GM19395 (cell line): Measurements from ENCODE around the gene IQCN.

ENCODE experiments used
- ATAC-seq: cut with Tn5 transposase; IDR thresholded peaks from one replicate; pipeline ENCODE4 v1.9.1; 2021; ENCODE audit warnings: mild to moderate bottlenecking, moderate library complexity; ENCODE audit not compliant: unreplicated experiment

IQCN gene

DNA sequence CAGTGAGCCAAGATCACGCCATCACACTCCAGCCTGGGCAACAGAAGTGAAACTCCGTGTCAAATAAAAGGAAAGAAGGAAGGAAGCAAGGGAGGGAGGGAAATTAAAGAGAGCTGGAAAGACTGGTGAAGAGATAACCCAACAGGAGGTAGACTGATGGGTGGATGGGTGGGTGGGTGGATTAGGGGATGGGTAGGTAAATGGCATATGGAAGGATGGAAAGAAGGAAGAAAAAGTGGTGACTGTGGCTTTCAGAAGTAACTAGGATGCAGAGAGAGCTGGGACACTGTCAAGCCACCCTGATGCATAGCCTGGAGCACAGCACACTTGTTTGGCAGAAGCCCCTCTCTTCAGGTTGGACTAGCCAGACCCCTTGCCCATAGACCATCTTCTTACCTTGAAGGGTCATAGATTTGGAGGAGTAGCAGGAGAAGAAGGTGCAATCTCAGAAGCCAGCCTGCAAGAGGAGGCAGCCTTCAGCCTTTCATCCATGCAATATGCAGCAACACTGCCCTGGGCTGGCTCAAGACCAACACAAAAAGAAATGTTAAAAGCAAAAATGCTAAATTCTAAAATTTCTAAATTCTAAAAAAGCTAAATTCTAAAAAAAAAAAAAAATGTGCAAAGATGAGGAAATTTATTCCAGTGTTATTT, 5.1 kb downstream of the IQCN start:
- ATAC-seq, result no peak

DNA sequence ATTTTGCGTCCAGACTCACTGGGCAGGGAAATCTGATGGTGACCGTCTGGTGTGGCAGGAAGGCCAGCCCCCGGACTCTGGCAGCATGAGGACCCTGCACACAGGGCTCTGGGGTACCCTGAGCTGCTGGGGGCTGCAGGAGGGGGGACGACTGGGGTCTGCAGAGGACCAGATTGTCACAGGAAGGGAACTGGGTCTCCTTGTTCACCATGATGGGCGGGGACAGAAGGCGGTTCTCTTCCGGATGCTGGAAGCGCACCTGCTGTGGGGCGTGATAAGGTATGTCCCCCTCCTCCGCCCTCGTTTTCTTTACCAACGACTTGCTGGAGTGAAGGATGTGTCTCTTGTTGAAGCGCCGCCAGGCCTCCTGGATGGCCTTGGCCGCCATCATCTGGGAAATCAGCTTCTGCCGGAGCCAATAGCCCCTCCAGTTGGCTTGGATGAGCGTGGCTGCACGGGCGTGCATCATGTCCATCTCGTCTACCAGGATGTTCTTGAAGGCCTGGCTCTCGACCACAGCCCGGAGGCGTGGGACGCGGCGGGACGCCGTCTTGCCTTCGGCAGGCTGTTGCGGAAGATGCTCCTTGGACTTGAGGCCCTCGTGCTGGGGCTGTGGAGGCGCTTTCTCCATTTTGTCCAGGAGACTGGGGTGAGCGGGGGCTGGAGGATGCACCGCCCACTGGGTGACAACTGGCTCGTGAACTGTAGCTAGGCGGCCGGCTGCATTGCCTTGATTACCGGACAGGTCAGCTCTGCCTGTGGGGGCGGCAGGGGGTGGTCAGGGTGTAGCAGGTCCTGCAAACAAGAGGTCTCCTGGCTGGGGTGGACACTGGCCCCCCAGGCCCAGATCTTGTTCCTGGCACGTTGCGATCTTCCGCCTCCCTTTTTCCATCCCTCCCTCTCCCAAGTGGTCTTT, 7.2 kb downstream of the IQCN start:
- ATAC-seq, result no peak

DNA sequence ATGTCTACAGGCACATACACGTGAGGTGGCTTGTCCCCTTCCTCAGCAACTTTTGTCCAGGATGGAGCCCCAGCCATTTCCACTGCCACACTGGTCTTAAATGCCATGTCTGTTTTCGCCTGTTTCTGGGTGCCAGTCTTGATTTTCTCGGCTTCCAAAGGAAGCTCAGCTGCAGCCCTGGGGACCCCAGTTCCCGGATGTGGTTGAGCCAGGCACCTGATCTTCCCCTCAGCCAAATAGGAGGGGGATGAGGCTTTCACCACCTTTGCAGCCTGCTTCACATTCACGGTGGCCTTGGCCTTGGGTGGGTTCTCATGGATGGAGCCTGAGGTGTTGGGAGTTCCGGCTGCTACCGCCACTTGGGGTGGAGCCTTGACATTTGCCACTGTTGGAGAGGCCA, 8.7 kb downstream of the IQCN start:
- no peak for ATAC-seq

DNA sequence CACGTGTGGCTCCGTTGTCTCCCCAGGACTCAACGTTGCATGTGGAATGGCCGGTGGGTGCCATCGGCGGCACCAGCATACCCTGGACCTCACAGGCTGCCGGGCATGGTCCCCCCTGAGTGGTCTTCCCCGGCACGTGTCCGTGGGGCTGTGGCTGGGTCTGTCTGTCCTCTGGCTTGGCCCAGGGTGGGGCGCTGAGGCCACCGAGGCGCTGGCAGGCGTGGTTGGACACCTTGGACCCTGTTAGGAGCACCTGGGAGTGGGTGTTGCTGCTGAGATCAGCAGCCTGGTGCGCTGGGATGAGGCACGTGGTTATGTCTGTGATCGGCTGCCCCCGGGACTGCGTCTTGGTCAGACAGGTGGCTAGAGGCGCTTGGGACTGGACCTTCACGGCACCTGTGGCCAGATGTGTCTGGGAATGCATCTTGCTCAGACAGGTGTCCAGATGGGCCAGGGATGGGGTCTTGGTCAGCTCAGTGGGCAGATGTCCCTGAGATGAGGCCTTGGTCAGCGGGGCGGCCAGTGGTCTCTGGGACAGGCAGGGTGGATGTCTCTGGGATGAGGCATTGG, 9.2 kb downstream of the IQCN start:
- ATAC-seq, result no peak

DNA sequence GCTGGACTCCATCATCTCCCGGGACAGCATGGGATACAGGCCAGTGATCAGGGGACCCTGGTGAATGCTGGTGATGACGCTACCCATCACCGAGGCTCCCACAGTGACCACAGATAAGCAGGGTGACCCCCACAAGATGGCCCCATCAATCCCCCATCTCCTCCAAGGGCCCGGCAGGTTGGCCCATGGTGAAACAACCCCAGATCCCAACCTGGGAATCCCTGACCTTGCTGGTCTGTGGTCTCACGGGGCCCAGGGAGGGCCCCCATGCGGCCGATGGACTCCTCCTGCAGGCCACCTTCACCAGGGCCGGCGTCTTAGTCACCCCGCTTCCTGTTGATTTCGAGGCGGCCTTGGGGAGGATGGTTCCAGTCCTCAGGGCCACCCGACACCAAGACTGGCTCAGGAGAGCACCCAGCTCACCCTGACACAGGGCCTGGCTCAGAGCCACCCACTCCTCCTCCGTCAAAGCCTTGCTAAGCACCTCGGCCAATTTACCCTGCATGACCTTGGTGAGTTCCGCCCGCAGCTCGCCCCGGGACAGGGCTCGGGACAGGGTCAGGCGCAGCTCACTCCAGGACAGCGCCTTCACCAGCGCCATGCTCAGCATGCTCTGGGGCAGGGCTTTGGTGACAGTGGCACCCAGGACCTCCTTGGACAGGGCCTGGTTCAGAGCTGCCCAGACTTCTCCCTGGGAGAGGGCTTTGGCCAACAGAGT, 10.0 kb downstream of the IQCN start:
- no peak for ATAC-seq

DNA sequence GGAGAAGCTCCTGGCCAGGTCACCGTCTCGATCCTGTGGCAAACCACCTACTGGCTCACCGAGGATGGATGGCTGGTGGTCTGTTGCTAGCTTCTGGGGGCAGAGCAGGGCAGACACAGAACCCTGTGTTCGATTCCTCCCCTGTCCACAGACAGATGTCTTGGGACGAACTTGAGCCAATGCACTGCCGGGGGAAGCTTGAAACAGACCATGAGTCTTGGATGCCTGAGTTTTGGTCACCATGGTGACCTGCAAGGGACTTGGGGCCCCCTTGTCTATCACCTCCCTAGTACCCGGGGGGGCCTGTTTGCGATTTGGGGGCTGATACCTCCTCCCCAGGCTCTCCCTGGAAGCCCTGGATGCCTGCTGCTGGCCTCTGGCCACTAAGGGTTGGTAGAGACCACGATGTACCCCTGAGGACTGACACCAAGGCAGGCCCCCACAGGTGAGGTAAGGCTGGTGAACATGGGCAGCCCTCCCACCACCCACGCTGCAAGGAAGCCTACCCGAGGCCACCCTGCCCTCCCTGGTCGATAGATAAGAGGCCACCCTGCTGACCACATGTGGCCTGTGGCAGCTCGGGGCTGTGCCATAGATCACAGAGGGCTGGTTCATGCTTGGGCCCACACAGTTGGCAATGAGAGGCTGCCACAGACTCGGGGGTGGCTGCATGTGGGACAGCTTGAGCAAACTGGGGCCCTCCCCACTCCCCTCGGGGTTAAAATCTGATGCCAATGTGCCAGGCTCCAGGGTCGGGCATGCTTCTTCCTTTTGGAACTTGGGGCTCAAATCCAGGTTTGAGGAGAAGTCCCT, 10.7 kb downstream of the IQCN start:
- no peak for ATAC-seq

DNA sequence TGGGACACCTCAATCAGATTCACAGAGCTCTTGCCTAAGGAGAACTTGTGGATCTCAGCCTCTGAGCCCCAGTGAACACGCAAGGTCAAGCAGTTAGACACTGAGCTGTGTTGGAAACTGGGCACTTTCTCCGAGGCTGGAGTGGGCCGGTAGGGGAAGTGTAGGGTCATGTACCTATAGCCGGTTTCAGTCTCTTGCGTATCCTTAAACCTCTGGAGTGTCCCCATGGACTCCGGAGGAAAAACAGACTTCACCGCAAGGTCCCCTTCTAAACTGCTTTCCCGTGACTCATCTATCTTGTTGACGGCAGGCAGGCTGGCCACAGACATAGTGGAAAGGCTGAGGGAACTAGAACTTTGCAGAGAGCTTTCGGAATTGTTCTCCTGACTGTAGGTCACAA, 11.3 kb downstream of the IQCN start:
- ATAC-seq, result no peak

DNA sequence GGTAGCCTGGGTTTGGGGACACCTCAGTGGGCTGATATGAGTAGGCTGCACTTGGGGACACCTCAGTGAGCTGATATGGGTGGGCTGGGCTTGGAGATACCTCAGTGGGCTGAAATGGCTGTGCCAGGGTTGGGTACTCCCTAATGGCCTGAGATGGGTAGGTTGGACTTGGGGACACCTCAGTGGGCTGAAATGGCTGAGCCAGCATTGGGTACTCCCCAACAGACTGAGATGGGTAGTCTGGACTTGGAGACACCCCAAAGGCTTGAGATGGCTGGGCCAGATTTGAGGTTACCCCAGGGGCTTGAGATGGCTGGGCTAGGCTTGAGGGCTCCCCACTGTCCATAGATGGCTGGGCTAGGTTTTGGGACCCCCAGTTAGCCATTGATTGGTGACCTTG, 12.1 kb downstream of the IQCN start:
- ATAC-seq, result no peak

DNA sequence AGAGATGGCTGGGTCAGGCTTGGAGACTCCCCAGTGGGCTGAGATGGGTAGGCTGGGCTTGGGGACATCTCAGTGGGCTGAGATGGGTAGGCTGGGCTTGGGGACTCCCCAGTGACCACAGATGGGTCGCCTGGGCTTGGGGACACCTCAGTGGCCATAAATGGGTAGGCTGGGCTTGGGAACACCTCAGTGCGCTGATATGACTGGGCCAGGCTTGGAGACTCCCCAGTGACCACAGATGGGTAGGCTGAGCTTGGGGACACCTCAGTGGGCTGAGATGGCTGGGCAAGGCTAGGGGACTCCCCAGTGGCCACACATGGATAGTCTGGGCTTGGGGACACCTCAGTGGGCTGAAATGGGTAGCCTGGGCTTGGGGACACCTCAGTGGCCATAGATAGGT, 12.8 kb downstream of the IQCN start:
- no peak for ATAC-seq

DNA sequence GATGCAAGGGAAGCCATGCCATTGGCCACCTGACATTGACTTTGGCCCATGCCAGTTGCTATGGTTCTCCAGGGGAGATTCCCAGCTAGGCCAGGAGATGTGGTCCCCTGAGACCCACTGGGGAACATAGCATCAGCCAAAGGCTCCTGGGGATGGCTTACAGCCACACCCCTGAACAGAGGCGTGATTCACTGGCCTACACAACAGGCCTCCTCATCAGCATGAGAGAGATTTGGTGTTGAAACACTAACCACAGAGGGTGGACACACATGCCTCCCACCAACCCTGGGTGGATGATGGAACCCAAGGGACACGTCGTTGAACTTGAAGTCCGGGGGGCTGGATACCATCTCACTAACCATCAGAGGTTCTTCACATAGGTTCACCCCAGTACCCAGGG, 14.4 kb downstream of the IQCN start:
- ATAC-seq, result no peak

DNA sequence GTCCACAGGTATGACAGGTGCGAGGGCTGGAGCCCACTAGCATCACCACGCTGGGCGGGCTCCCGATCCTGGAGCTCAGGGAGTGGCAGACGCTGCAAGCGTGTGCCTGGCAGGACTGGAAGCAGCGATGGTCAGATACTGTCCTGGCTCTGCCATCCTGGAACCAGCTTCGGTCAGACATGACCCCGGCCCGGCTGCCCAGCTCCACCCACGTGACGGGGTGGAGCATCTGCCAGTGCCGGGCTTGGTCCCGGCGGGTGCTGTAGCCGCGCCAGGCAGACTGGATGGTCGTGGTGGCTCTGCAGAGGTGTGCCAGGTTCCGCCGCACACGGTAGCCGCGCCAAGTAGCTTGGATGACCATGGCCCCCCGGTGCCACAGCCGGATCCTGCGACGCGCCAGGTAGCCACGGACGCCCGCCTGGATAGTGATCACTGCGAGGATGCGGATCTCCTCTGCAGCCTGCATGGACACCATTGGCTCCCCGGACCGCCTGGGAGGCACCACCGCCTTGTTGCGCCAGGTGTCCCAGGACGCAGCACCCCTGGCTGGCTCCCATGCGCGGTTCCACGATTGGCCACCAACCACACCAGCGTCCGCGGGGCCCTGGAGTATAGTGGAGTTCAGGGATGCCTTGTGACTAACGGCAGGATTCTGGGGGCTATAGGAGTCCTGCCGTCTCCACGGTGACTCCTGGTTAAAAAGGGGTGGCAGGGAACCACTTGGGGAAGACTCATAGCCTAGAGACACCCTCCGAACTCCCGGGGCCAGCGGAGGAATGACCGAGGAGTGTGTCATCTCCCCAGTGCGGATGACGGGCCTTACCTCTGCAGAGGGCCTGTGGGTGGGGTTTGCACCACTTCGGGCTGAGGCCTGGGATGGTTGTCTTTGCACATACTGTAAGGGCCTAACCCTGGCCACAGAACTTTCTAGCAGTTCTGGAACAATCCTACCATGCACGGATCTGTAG, 16.5 kb downstream of the IQCN start:
- no peak for ATAC-seq

DNA sequence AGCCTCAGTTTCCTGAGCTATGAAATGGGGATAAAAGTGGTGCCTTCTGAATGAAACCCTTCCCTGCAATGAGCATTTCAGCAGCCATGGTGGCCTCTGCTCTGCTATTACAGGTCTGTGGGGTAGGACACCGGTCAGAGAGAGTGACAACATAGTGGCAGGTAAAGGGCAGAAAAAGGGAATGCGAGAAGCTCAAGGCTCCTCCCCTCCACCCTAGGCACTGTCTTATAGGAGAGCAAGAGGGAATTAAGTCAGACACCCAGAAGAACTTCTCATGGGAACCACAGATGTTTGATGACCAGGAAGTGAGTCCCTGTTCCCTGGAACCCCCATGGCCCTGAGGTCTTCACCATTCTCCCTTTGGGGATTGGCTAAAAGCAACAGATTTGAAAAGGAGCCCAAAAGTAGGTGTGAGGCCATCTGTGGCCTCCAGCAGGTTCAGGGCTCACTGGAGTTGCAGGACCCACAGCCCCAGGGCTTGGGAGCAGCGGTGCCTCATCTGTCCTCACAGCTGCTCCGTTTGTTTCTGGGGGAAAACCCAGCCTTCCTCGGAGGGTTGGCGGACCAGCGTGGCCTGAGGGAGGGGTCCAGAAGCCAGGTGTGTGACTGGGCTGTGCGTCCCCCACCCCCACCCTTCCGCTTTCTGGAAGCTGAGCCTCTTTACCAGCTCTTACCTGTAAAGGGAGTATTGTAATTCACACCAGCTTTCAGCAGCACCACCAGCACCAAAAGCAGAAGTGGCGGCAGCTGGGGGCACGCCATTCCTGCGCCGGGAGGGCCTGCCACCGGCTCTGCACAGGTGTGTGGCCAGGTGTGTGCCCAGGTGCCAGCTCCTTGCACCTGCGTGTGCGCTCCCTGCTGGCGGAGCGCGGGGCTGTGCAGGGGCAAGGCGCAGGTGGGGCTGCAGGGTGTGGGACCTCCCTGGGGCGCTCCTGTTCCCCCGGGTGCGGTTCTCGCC, 19.4 kb downstream of the IQCN start:
- no peak for ATAC-seq

DNA sequence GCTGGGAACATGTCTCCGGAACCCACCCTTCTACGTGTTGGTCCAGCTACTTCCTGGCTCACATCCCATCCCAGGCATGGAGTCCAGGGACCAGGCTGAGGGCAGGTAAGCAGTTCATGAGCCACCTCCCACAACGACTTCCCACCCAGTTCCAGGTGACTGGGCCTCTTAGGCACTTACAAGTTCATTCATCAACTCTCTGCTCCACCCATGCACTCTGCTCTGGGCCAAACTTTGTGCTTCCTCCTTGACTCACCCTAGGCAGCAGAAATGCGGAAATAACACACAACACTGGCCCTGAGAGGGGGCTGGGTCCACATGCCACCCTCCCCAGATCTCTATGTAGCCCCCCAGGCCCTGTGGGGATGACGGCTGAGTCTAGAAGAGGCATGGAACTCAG, 20.5 kb downstream of the IQCN start:
- no peak for ATAC-seq

DNA sequence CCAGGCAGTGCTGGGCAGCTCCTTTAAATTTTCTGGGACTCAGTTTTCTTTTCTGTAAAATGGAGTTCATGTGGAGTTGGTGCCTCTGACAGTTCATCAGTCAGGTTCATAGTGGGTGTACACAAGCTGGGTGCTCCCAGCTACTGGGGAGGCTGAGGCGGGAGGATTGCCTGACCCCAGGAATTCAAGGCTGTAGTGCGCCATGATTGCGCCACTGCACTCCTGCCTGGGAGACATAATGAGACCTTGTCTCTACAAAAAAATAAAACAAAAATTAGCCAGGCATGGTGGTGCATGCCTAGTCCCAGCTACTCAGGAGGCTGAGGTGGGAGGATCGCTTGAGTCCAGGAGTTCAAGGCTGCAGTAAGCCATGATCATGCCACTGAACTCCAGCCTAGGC, 21.1 kb downstream of the IQCN start:
- ATAC-seq, result no peak

DNA sequence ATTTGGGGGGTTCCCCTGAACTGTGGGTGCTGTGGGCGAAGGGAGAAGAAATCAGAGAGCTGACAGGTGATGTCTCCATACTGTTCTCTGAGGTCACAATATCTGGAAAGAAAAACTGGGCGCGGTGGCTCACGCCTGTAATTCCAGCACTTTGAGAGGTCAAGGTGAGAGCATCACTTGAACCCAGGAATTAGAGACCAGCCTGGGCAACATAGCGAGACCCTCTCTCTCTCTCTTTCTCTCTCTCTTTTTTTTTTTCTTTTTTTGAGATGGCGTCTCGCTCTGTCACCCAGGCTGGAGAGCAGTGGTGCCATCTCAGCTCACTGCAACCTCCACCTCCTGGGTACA, 21.9 kb downstream of the IQCN start:
- no peak for ATAC-seq

DNA sequence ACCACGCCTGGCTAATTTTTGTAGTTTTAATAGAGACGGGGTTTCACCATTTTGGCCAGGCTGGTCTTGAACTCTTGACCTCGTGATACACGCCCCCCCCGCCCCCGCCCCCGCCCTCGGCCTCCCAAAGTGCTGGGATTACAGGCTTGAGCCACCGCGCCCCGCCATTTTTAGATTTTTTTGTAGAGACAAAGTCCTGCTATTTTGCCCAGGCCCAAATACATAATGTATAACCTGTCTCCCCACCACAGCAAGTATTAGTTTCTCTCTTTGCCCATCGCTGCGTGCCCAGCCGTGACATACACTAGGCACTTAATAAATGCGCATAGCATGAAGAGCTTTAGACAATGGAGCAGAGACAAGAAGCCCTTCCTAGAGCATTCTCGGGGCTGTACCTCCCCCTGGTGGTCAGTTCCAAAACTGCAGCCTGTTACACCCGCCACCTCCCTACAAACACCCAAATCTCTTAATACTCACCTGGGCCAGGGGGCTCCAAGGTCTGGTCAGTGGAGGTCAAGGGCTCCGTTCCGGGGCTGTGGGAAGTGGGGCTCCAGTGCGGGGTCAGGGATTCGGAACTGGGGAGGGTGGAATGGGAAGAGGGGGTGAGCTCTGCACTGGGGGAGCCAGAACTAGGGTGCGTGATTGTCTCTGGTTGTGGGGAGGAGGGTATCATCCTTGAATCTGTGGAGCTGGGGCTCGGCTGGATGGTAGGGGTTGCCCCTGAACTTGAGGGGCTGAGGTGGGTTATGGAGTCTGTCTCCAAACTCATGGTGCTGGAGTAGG, 22.5 kb downstream of the IQCN start:
- ATAC-seq, result no peak

DNA sequence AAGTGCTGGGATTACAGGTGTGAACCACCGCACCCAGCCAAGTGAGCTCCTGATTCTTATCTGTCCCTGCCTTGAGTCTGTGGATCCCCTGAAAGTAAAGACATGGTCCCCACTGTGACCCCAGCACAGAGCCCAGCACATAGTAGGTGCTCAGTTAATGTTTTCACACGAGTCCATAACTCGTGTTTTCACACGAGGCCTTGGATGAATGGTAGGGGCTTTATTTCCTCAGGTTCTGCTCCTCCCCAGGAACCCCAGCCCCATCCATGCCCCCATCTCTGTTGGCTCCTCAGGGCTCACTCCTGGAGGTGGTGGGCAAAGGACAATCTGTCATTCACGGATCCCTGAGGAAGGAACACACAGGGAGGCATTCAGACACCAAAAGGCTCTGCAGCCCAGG, 24.4 kb downstream of the IQCN start:
- ATAC-seq, result no peak

DNA sequence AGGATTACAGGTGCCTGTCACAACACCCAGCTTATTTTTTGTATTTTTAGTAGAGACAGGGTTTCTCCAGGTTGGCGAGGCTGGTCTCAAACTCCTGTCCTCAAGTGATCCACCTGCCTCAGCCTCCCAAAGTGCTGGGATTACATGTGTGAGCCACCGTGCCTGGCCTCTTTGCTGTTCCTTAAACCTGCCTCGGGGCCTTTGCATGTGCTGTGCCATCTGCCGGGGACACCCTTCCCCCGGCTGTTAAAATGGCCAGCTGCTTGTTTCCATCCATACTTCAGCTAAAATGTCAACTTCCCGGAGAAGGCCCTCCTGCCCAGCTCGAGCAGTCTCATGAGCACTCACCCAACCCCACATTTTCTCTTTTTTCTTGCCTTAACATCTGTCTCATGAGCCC, 29.0 kb downstream of the IQCN start:
- ATAC-seq, result no peak
